SK-N-SH treated with all-trans-retinoic acid at 6 μM for 48 hours (cell line): ENCODE data around the gene TSC1.

Experiments used
- ATAC-seq: fragments of 200-7000 bp; cut with Tn5 transposase; 3 replicates; pipeline ENCODE4 v1.9.1; 2020; ENCODE audit warnings: mild to moderate bottlenecking, moderate library complexity
- BACH2 ChIP-seq: fragments of 250-450 bp; sonication (Bioruptor Pico); IDR thresholded peaks from 2 replicates; pipeline ENCODE4 v1.9.0; 2021; ENCODE audit warnings: mild to moderate bottlenecking, borderline replicate concordance
- CSDC2 ChIP-seq: fragments of 250-450 bp; sonication (Bioruptor Pico); IDR thresholded peaks from 2 replicates; pipeline ENCODE4 v1.5.0; 2020; ENCODE audit warnings: mild to moderate bottlenecking, moderate library complexity
- CSRNP3 ChIP-seq: fragments of 250-450 bp; sonication (Bioruptor Pico); IDR thresholded peaks from 2 replicates; pipeline ENCODE4 v1.5.1; 2021; ENCODE audit warnings: mild to moderate bottlenecking, moderate library complexity
- ESRRG ChIP-seq: fragments of 250-450 bp; sonication (Bioruptor Pico); IDR thresholded peaks from 2 replicates; pipeline ENCODE4 v1.6.1; 2021; ENCODE audit warnings: mild to moderate bottlenecking
- GLIS3 ChIP-seq: fragments of 250-450 bp; sonication (Bioruptor Pico); IDR thresholded peaks from 2 replicates; pipeline ENCODE4 v1.5.0; 2020; ENCODE audit warnings: mild to moderate bottlenecking, moderate library complexity
- ISL1 ChIP-seq: fragments of 250-450 bp; sonication (Bioruptor Pico); IDR thresholded peaks from 2 replicates; pipeline ENCODE4 v2.1.2; 2022; ENCODE audit warnings: mild to moderate bottlenecking, moderate library complexity
- PATZ1 ChIP-seq: fragments of 250-450 bp; sonication (Bioruptor Pico); IDR thresholded peaks from 2 replicates; pipeline ENCODE4 v1.8.0; 2020; ENCODE audit warnings: mild to moderate bottlenecking, moderate library complexity, borderline replicate concordance
- POU6F1 ChIP-seq: fragments of 250-450 bp; sonication (Bioruptor Pico); IDR thresholded peaks from 2 replicates; pipeline ENCODE4 v1.8.0; 2021; ENCODE audit warnings: low read depth, mild to moderate bottlenecking, moderate library complexity, borderline replicate concordance
- RARB ChIP-seq: fragments of 250-450 bp; sonication (Bioruptor Pico); IDR thresholded peaks from 2 replicates; pipeline ENCODE4 v1.8.0; 2021; ENCODE audit warnings: mild to moderate bottlenecking, moderate library complexity
- TCF4 ChIP-seq: fragments of 250-450 bp; sonication (Bioruptor Pico); IDR thresholded peaks from 2 replicates; pipeline ENCODE4 v1.8.0; 2021; ENCODE audit warnings: mild to moderate bottlenecking, moderate library complexity, borderline replicate concordance
- TOX ChIP-seq: fragments of 250-450 bp; sonication (Bioruptor Pico); IDR thresholded peaks from 2 replicates; pipeline ENCODE4 v1.8.0; 2021; ENCODE audit warnings: mild to moderate bottlenecking, moderate library complexity, borderline replicate concordance
- TSHZ2 ChIP-seq: fragments of 250-450 bp; sonication (Bioruptor Pico); IDR thresholded peaks from 2 replicates; pipeline ENCODE4 v1.5.0; 2020; ENCODE audit warnings: mild to moderate bottlenecking, moderate library complexity
- ZC3H10 ChIP-seq: fragments of 250-450 bp; sonication (Bioruptor Pico); IDR thresholded peaks from 2 replicates; pipeline ENCODE4 v1.5.1; 2021; ENCODE audit warnings: mild to moderate bottlenecking, moderate library complexity
- ZFP3 ChIP-seq: fragments of 250-450 bp; sonication (Bioruptor Pico); IDR thresholded peaks from 2 replicates; pipeline ENCODE4 v1.5.0; 2020; ENCODE audit warnings: mild to moderate bottlenecking, moderate library complexity
- ZFP30 ChIP-seq: fragments of 450-650 bp; formaldehyde crosslinking; IDR thresholded peaks from 2 replicates; pipeline ENCODE4 v1.5.0; 2022; ENCODE audit warnings: mild to moderate bottlenecking, moderate library complexity
- ZNF565 ChIP-seq: fragments of 450-650 bp; formaldehyde crosslinking; conservative IDR thresholded peaks from 2 replicates; pipeline ENCODE4 v1.5.0; 2020; ENCODE audit warnings: low read depth, mild to moderate bottlenecking, moderate library complexity
- ZNF8 ChIP-seq: fragments of 450-650 bp; formaldehyde crosslinking; IDR thresholded peaks from 2 replicates; pipeline ENCODE4 v1.5.0; 2020; ENCODE audit warnings: mild to moderate bottlenecking, moderate library complexity

The TSC1 gene

GRCh38 chr9:132989014-132989310, 44.5 kb upstream of the TSC1 start:
- no peak for ATAC-seq
- TF ChIP-seq ZNF8 (CRISPR knock-in tag) (no peak), TCF4 (CRISPR knock-in tag) (no peak), BACH2 (CRISPR knock-in tag) (no peak), ISL1 (CRISPR knock-in tag) (no peak), CSDC2 (no peak), TOX (CRISPR knock-in tag) (no peak), CSRNP3 (CRISPR knock-in tag) (no peak), RARB (no peak), ZNF565 (CRISPR knock-in tag) (no peak), ZFP30 (CRISPR knock-in tag) (no peak), ZFP3 (CRISPR knock-in tag) (no peak), TSHZ2 (CRISPR knock-in tag) (no peak), POU6F1 (CRISPR knock-in tag) (no peak), PATZ1 (CRISPR knock-in tag) (no peak), GLIS3 (CRISPR knock-in tag) (no peak), ZC3H10 (CRISPR knock-in tag) (no peak)
- TF ChIP-seq, all 23 proteins: peak for 0

GRCh38 chr9:132988244-132989013, 44.0 kb upstream of the TSC1 start:
- TF ChIP-seq ZC3H10 (CRISPR knock-in tag) (no peak), TOX (CRISPR knock-in tag) (no peak), ESRRG (CRISPR knock-in tag) (no peak), TCF4 (CRISPR knock-in tag) (no peak), ZFP3 (CRISPR knock-in tag) (no peak), RARB (no peak), TSHZ2 (CRISPR knock-in tag) (no peak)
- no peak for ATAC-seq
